ENCODE data around the gene PLA2R1. TPM values are rescaled to one million over a fixed set of nuclear protein-coding genes. Genes with fewer than 3 reads are reported as not detected.

Gene PLA2R1
- total and polyA plus RNA-seq, 10 of the 15 experiments (the other 5 are each of a cell fraction or from before 2014, with no cell fraction given): 0.01 to 0.05 (median 0.02) TPM; not detected in 6

DNA sequence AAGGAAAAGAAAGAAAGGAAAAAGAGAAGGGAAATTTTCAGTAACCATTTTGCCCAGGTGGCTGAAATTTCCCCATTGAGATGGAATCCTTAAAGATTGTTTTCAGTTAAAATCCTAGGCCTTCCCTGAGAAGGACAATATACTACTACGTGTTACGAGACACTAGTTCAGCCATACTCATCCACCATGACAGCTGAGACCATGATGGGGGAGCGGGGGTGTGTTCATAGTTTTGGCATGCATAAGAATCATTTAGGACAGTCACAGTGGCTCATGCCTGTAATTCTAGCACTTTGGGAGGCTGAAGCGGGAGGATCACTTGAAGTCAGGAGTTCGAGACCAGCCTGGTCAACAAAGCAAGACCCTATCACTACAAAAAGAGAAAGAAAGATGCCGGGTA, 28.0 kb downstream of the PLA2R1 start:
- Histone ChIP-seq H3K4me1 (ENCODE audit: control insufficient read depth, insufficient read depth, low read length) (no peaks in the 10 kb centered on the region), H3K4me2 (ENCODE audit: control insufficient read depth, insufficient read depth) (no peak overlapping the region), H3K9me3 (replicated peaks; ENCODE audit: control insufficient read depth, insufficient read depth, low read length) (no peaks in the 10 kb centered on the region), H3K27me3 (replicated peaks in 1 of 2; ENCODE audit: control insufficient read depth in 2 of 2, insufficient read depth in 2 of 2, low read length in 1 of 2) (no peaks in the 10 kb centered on the region), H2AFZ (ENCODE audit: control insufficient read depth, low read depth, low read length) (no peak overlapping the region), H3K36me3 (ENCODE audit: control insufficient read depth in 2 of 2, insufficient read depth in 2 of 2, low read length in 1 of 2) (no peaks in the 10 kb centered on the region), H3K4me3 (no peak overlapping the region), H4K20me1 (ENCODE audit: control insufficient read depth, insufficient read depth) (no peaks in the 10 kb centered on the region), H3K79me2 (ENCODE audit: control insufficient read depth, insufficient read depth, low read length) (no peaks in the 10 kb centered on the region), H3K9ac (ENCODE audit: control insufficient read depth, insufficient read depth, low read length) (no peak overlapping the region), H3K27ac (ENCODE audit: control insufficient read depth, insufficient read depth) (no peak overlapping the region)
- no peak for DNase-seq (ENCODE audit: low read depth, low spot score)
- ChIA-PET POLR2A (no interaction called here), CTCF (no interaction called here), SMC1A (ENCODE audit: uncharacterized antibody, unreplicated experiment) (no interaction called here), RAD21 (ENCODE audit: unreplicated experiment) (no interaction called here)
- 26% methylated on average over 6 of the region's 6 CpGs for WGBS (ENCODE audit: insufficient coverage, insufficient replicate concordance, low lambda C conversion rate, missing lambda C conversion rate)
- TF ChIP-seq RFX5 (IDR thresholded peaks at IDR 0.05; ENCODE audit: low read depth, low read length): no peak
- no peak for TF ChIP-seq BHLHE40 (IDR thresholded peaks at IDR 0.05; ENCODE audit: borderline replicate concordance in 1 of 2, low read depth in 2 of 2, low read length in 1 of 2)
- no peak for TF ChIP-seq SMARCA5 (IDR thresholded peaks at IDR 0.05)
- TF ChIP-seq SREBF1 (IDR thresholded peaks at IDR 0.05; ENCODE audit: low read length): no peak
- TF ChIP-seq, protein P1, sequence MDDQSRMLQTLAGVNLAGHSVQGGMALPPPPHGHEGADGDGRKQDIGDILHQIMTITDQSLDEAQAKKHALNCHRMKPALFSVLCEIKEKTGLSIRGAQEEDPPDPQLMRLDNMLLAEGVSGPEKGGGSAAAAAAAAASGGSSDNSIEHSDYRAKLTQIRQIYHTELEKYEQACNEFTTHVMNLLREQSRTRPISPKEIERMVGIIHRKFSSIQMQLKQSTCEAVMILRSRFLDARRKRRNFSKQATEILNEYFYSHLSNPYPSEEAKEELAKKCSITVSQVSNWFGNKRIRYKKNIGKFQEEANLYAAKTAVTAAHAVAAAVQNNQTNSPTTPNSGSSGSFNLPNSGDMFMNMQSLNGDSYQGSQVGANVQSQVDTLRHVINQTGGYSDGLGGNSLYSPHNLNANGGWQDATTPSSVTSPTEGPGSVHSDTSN (IDR thresholded peaks at IDR 0.05; ENCODE audit: insufficient replicate concordance, low read depth, low read length): no peak
- TF ChIP-seq MYB (IDR thresholded peaks at IDR 0.05; ENCODE audit: borderline replicate concordance, low read depth, low read length): no peak
- no peak for TF ChIP-seq TAF1 (IDR thresholded peaks at IDR 0.05; ENCODE audit: borderline replicate concordance, low read depth, low read length)
- TF ChIP-seq ZNF274 (IDR thresholded peaks at IDR 0.05; ENCODE audit: insufficient read depth, insufficient read length): no peak
- TF ChIP-seq CHD1 (IDR thresholded peaks at IDR 0.05; ENCODE audit: low read depth, low read length): no peak
- TF ChIP-seq NFXL1 (IDR thresholded peaks at IDR 0.05; ENCODE audit: borderline replicate concordance): no peak
- TF ChIP-seq JUND (IDR thresholded peaks at IDR 0.05; ENCODE audit: low read depth, low read length): no peak
- no peak for TF ChIP-seq SKIL (IDR thresholded peaks at IDR 0.05; ENCODE audit: low read depth, poor library complexity, severe bottlenecking)
- TF ChIP-seq, protein P2, sequence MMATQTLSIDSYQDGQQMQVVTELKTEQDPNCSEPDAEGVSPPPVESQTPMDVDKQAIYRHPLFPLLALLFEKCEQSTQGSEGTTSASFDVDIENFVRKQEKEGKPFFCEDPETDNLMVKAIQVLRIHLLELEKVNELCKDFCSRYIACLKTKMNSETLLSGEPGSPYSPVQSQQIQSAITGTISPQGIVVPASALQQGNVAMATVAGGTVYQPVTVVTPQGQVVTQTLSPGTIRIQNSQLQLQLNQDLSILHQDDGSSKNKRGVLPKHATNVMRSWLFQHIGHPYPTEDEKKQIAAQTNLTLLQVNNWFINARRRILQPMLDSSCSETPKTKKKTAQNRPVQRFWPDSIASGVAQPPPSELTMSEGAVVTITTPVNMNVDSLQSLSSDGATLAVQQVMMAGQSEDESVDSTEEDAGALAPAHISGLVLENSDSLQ (IDR thresholded peaks at IDR 0.05): no peak
- no peak for TF ChIP-seq RELB (IDR thresholded peaks at IDR 0.05; ENCODE audit: low read depth)
- no peak for TF ChIP-seq ESRRA (IDR thresholded peaks at IDR 0.05; ENCODE audit: low read length)
- no peak for TF ChIP-seq ZNF384 (IDR thresholded peaks at IDR 0.05; ENCODE audit: borderline replicate concordance, low read depth, low read length)
- TF ChIP-seq CHD2 (IDR thresholded peaks at IDR 0.05; ENCODE audit: borderline replicate concordance, low read depth, low read length): no peak
- ATAC-seq: no peak
- FAIRE-seq: no peak
- in situ Hi-C loops (cut with MboI): no loop called here
- intact Hi-C loops (cut with micrococcal nuclease; ENCODE audit: unreplicated experiment): no loop called here
- BruUV-seq (replicated peaks): no TSS peak
